ENCODE measurements around the gene KIF4A. TPM values are rescaled to one million over a fixed set of nuclear protein-coding genes. Genes with fewer than 3 reads are reported as not detected.
"Not testable (repeated sequence)": the region's sequence is repeated elsewhere in the genome, so short reads cannot be mapped to it uniquely, and the experiment has no call there.

Gene KIF4A
- total and polyA plus RNA-seq, 2 of the 4 experiments (the other 2 are of a cell fraction), result 10.0 to 19.0 TPM

DNA sequence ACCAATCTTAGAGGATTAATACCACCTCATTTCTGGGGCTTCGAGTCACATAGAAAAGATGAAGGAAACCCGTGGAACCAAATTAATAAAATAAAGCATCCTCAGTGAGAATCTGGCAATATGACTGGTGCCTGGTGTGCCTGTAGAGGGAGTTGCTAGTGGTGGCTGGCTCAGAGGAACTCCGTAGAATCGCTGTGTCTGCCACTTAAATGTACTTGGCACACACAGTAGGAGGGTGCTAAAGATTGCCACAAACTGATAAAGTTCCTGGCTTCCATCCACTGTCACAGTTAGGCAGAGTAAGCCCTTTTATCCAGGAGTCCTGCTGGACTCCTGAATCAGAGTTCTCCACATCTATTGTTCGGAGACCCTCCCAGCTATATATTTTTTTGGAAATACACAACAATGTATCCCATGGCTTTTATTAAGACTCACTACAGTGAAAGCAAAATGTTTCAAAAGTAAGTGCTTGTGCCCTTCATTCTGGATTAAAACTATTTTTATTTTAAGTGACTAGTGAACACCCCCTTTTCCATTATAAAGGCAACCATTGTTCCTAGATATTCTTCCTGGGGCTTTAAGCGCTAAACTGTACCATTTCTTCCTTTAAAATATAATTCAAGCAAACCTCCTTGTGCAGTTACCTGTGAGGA lies 56.6 kb downstream of the KIF4A start:
- H3K27me3 ChIP-seq (ENCODE audit: control insufficient read depth, insufficient read depth, low read length), result no peaks in the 10 kb centered on the region
- H3K14ac ChIP-seq (replicated peaks; ENCODE audit: low read depth, low read length), result no peak overlapping the region
- H3K56ac ChIP-seq (ENCODE audit: extremely low read depth, insufficient read depth, low read length), result no peak overlapping the region
- ATAC-seq (ENCODE audit: low read depth) (no peak), DNase-seq (no peak)
- no peak overlapping the region for H3K4ac ChIP-seq (ENCODE audit: low read depth, low read length)
- no TSS peak for BruUV-seq (replicated peaks)
- H3K9ac ChIP-seq (ENCODE audit: low read depth, low read length), result no peak overlapping the region
- no peaks in the 10 kb centered on the region for H3K79me1 ChIP-seq (ENCODE audit: low read depth in 1 of 2, low read length in 2 of 2)
- dilution Hi-C loops (cut with HindIII; ENCODE audit: low sequenced_read_pairs, unreplicated experiment), result no loop called here
- no peaks in the 10 kb centered on the region for H3K9me3 ChIP-seq (ENCODE audit: control insufficient read depth, insufficient read depth, low read length)
- H3K27ac ChIP-seq (ENCODE audit: insufficient read depth, low read length), result no peak overlapping the region
- WGBS, 2 experiments (ENCODE audit: extremely low coverage in 2 of 2, insufficient read length in 1 of 2), result 67% methylated on average over 1 of the region's 6 CpGs; no CpG with 5 or more reads in 1 of the 2 experiments
- no peaks in the 10 kb centered on the region for H3K4me1 ChIP-seq (ENCODE audit: control insufficient read depth, insufficient read depth, low read length)
- no peak overlapping the region for H2BK5ac ChIP-seq (ENCODE audit: low read depth, low read length, poor library complexity, severe bottlenecking)
- H4K91ac ChIP-seq (ENCODE audit: insufficient read depth, low read depth, low read length), result no peak overlapping the region
- H2BK15ac ChIP-seq (ENCODE audit: low read depth, low read length), result no peak overlapping the region
- no peak overlapping the region for H3K4me3 ChIP-seq (ENCODE audit: insufficient read depth, low read depth, low read length)
- H2BK20ac ChIP-seq (ENCODE audit: low read depth, low read length), result no peak overlapping the region
- H4K8ac ChIP-seq (ENCODE audit: low read depth in 2 of 2, low read length in 2 of 2), result no peak overlapping the region
- H3K9me1 ChIP-seq (ENCODE audit: insufficient read depth, low read length), result no peaks in the 10 kb centered on the region
- H2AFZ ChIP-seq (replicated peaks; ENCODE audit: low read length, poor library complexity), result no peak overlapping the region
- POLR2A ChIA-PET (ENCODE audit: unreplicated experiment), result no interaction called here
- no peak overlapping the region for H2AK5ac ChIP-seq (ENCODE audit: low read depth, low read length)
- in situ Hi-C loops (cut with MboI; ENCODE audit: low sequenced_read_pairs), result no loop called here
- H3K23ac ChIP-seq (ENCODE audit: low read depth, low read length), result no peak overlapping the region
- intact Hi-C loops (cut with micrococcal nuclease), result no loop called here
- CTCF ChIA-PET, result no interaction called here
- no peak overlapping the region for H3K18ac ChIP-seq (ENCODE audit: low read depth, low read length)
- TF ChIP-seq MXI1 (IDR thresholded peaks at IDR 0.05; ENCODE audit: borderline replicate concordance, low read depth, low read length) (no peak), POLR2A (IDR thresholded peaks at IDR 0.05; ENCODE audit: low read depth, low read length) (no peak), FOS (IDR thresholded peaks at IDR 0.05; ENCODE audit: low read depth, low read length) (no peak), CHD1 (IDR thresholded peaks at IDR 0.05; ENCODE audit: low read depth, low read length) (no peak), RCOR1 (IDR thresholded peaks at IDR 0.05; ENCODE audit: insufficient replicate concordance, low read length) (no peak), RAD21 (IDR thresholded peaks at IDR 0.05; ENCODE audit: low read length) (no peak), RFX5 (IDR thresholded peaks at IDR 0.05; ENCODE audit: low read depth, low read length) (no peak), MAZ (IDR thresholded peaks at IDR 0.05; ENCODE audit: borderline replicate concordance, low read depth, low read length) (no peak)
- TF ChIP-seq, protein P1, sequence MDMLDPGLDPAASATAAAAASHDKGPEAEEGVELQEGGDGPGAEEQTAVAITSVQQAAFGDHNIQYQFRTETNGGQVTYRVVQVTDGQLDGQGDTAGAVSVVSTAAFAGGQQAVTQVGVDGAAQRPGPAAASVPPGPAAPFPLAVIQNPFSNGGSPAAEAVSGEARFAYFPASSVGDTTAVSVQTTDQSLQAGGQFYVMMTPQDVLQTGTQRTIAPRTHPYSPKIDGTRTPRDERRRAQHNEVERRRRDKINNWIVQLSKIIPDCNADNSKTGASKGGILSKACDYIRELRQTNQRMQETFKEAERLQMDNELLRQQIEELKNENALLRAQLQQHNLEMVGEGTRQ (IDR thresholded peaks at IDR 0.05; ENCODE audit: low read depth, low read length), result no peak
- H2AK9ac ChIP-seq (replicated peaks; ENCODE audit: low read depth, low read length, poor library complexity), result no peak overlapping the region
- no peaks in the 10 kb centered on the region for H4K20me1 ChIP-seq (ENCODE audit: insufficient read depth, low read length)
- H4K5ac ChIP-seq (ENCODE audit: low read depth, low read length), result no peak overlapping the region
- H2BK120ac ChIP-seq (ENCODE audit: low read depth, low read length), result no peak overlapping the region
- no peaks in the 10 kb centered on the region; the same call in 1 of the 2 replicates for H3K36me3 ChIP-seq (ENCODE audit: control insufficient read depth, insufficient read depth, low read length)
- H3K4me2 ChIP-seq (ENCODE audit: low read depth, low read length), result no peak overlapping the region

DNA sequence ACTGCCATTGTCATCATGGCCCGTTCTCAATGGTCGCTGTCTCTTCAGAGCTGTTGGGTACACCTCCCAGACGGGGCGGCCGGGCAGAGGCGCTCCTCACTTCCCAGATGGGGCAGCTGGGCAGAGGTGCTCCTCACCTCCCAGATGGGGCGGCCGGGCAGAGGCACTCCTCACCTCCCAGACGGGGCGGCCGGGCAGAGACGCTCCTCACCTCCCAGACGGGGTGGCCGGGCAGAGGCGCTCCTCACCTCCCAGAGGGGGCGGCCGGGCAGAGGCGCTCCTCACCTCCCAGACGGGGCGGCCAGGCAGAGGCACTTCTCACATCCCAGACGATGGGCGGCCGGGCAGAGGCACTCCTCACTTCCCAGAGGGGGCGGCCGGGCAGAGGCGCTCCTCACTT lies 58.9 kb downstream of the KIF4A start:
- H4K20me1 ChIP-seq (ENCODE audit: insufficient read depth, low read length); H2AK9ac ChIP-seq (replicated peaks; ENCODE audit: low read depth, low read length, poor library complexity); H3K4me2 ChIP-seq (ENCODE audit: low read depth, low read length); H4K5ac ChIP-seq (ENCODE audit: low read depth, low read length); ATAC-seq (ENCODE audit: low read depth); H2BK15ac ChIP-seq (ENCODE audit: low read depth, low read length); intact Hi-C loops (cut with micrococcal nuclease); H3K9ac ChIP-seq (ENCODE audit: low read depth, low read length); in situ Hi-C loops (cut with MboI; ENCODE audit: low sequenced_read_pairs); H3K18ac ChIP-seq (ENCODE audit: low read depth, low read length); H2BK120ac ChIP-seq (ENCODE audit: low read depth, low read length); H3K56ac ChIP-seq (ENCODE audit: extremely low read depth, insufficient read depth, low read length); dilution Hi-C loops (cut with HindIII; ENCODE audit: low sequenced_read_pairs, unreplicated experiment); BruUV-seq (replicated peaks); H2AK5ac ChIP-seq (ENCODE audit: low read depth, low read length); DNase-seq; H3K36me3 ChIP-seq (ENCODE audit: control insufficient read depth, insufficient read depth, low read length); H3K27ac ChIP-seq (ENCODE audit: insufficient read depth, low read length); H2BK5ac ChIP-seq (ENCODE audit: low read depth, low read length, poor library complexity, severe bottlenecking); H3K9me3 ChIP-seq (ENCODE audit: control insufficient read depth, insufficient read depth, low read length); H3K9me1 ChIP-seq (ENCODE audit: insufficient read depth, low read length); H3K23ac ChIP-seq (ENCODE audit: low read depth, low read length); H3K4ac ChIP-seq (ENCODE audit: low read depth, low read length); H3K27me3 ChIP-seq (ENCODE audit: control insufficient read depth, insufficient read depth, low read length); H3K14ac ChIP-seq (replicated peaks; ENCODE audit: low read depth, low read length); CTCF ChIA-PET; POLR2A ChIA-PET (ENCODE audit: unreplicated experiment); H2BK20ac ChIP-seq (ENCODE audit: low read depth, low read length); H3K79me1 ChIP-seq (ENCODE audit: low read depth in 1 of 2, low read length in 2 of 2); H2AFZ ChIP-seq (replicated peaks; ENCODE audit: low read length, poor library complexity); H4K8ac ChIP-seq (ENCODE audit: low read depth in 2 of 2, low read length in 2 of 2); H3K4me3 ChIP-seq (ENCODE audit: insufficient read depth, low read depth, low read length); H3K4me1 ChIP-seq (ENCODE audit: control insufficient read depth, insufficient read depth, low read length); H4K91ac ChIP-seq (ENCODE audit: insufficient read depth, low read depth, low read length): not testable (repeated sequence)
- no CpG with 5 or more reads among the region's 26 CpGs for WGBS, 2 experiments (ENCODE audit: extremely low coverage in 2 of 2, insufficient read length in 1 of 2)
